SU-DHL-6 (cell line): ENCODE data around the gene COX19.

ENCODE experiments used
- H2AFZ ChIP-seq: fragments of 200-600 bp; sonication (generic); 2 replicates; pipeline ENCODE4 v1.6.1; 2014; ENCODE audit warnings: low read depth, mild to moderate bottlenecking, moderate library complexity, mixed read lengths, antibody characterized with exemption, low read length; ENCODE audit not compliant: severe bottlenecking
- H3F3A ChIP-seq: fragments of 200-600 bp; shearing (Covaris generic); 2 replicates; pipeline ENCODE4 v1.6.0; 2016; ENCODE audit warnings: antibody characterized with exemption, mild to moderate bottlenecking; ENCODE audit not compliant: insufficient read depth
- H3K27ac ChIP-seq: fragments of 200-600 bp; sonication (generic); 2 replicates; pipeline ENCODE4 v1.5.1; 2016; ENCODE audit warnings: low read depth, mild to moderate bottlenecking, low read length, moderate library complexity, mixed read lengths
- H3K27me3 ChIP-seq: fragments of 200-600 bp; sonication (generic), shearing (Covaris generic); 2 replicates; pipeline ENCODE4 v1.6.0; 2014; ENCODE audit warnings: mild to moderate bottlenecking, low read length
- H3K36me3 ChIP-seq: fragments of 200-600 bp; sonication (generic); 2 replicates; pipeline ENCODE4 v1.6.1; 2014; ENCODE audit warnings: mild to moderate bottlenecking, low read length, mixed read lengths
- H3K4me2 ChIP-seq: fragments of 300-600, 200-600 bp; shearing (Covaris generic), sonication (generic); 2 replicates; pipeline ENCODE4 v1.6.0; 2014; ENCODE audit warnings: low read length, low read depth, mild to moderate bottlenecking; ENCODE audit not compliant: poor library complexity, severe bottlenecking
- H3K4me3 ChIP-seq: fragments of 200-600 bp; sonication (generic); 2 replicates; pipeline ENCODE4 v1.5.1; 2014; ENCODE audit warnings: antibody characterized with exemption, low read length, mild to moderate bottlenecking, mixed read lengths; ENCODE audit not compliant: insufficient read depth, poor library complexity, severe bottlenecking
- H3K79me2 ChIP-seq: fragments of 200-600 bp; sonication (generic); 2 replicates; pipeline ENCODE4 v1.6.1; 2014; ENCODE audit warnings: mild to moderate bottlenecking, low read length, moderate library complexity; ENCODE audit not compliant: insufficient read depth
- H3K9ac ChIP-seq: fragments of 200-600 bp; sonication (generic); 2 replicates; pipeline ENCODE4 v1.7.0; 2014; ENCODE audit warnings: mild to moderate bottlenecking, low read length
- H3K9me2 ChIP-seq: fragments of 200-600 bp; sonication (generic); replicated peaks from 2 replicates; pipeline ENCODE4 v1.6.1; 2014; ENCODE audit warnings: low read length; ENCODE audit not compliant: insufficient read depth
- H3K9me3 ChIP-seq: fragments of 200-600 bp; sonication (generic); 2 replicates; pipeline ENCODE4 v1.6.1; 2014; ENCODE audit warnings: low read length, mixed read lengths; ENCODE audit not compliant: insufficient read depth
- H4K20me1 ChIP-seq: fragments of 200-600 bp; sonication (generic); 2 replicates; pipeline ENCODE4 v1.6.1; 2014; ENCODE audit warnings: low read depth, mild to moderate bottlenecking, antibody characterized with exemption, low read length, moderate library complexity, mixed read lengths
- EZH2phosphoT487 ChIP-seq: fragments of 200-600 bp; sonication (generic), shearing (Covaris generic); conservative IDR thresholded peaks from 2 replicates; pipeline ENCODE4 v1.6.1; 2018; ENCODE audit warnings: mild to moderate bottlenecking, antibody characterized with exemption, low read length, moderate library complexity, mixed read lengths
- TF ChIP-seq, protein P1 (sequence below): fragments of 200-600 bp; sonication (generic); IDR thresholded peaks from one replicate; pipeline ENCODE4 v1.5.1; 2017; ENCODE audit warnings: antibody characterized with exemption, mild to moderate bottlenecking, low read length, moderate library complexity; ENCODE audit not compliant: insufficient read depth, poor library complexity, severe bottlenecking

The COX19 gene

DNA sequence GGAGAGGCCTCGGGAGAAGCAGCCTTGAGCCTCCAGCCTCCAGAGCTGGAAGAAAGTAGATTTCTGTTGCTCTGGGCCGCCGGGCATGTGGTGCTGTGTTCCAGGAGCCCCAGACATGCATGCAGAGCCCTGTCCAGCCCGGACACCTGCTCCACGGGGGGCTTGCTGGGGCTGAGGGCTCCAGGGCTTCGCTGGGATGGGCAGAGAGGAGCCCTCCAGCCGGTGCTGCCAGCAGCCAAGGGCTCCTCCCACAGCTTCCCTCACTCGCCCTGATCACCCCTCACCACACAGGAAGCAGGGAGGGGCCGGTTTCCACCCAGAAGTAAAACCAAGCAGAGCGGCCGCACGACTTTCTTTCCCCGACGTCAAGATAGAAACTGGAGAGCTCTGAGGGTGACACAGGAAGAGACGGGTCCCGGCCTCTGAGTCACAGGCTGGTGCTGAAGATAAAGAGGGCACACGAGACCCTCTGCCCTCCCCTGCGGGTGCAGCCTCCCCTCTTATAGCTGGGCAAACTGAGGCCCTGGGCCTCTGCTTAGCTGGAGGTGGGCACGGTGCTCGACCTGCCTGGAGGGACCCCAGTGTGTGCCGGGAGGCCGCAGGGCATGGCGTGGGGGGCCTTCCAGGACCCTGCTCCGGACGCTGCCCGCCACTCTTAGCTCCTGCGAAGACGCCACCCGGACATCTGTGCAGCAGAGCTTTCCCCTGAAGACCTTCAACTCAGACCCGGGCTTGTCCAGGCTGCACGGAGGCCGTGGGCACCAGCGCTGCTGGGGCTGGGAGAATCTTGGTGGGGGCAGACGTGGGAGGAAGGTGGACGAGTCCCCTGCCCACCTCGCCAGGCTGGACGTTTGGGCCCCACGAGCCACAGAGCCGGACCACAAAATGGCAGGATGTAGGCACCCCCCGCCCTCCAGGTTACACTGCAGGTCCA is 52.0 kb downstream of the COX19 start:
- no peaks in the 10 kb centered on the region for H4K20me1 ChIP-seq
- no peaks in the 10 kb centered on the region for H3K27me3 ChIP-seq
- no peaks in the 10 kb centered on the region for H3K36me3 ChIP-seq
- H2AFZ ChIP-seq = peak overlapping the region; percentile 7
- H3K4me2 ChIP-seq = peak overlapping the region; percentile 22
- H3K79me2 ChIP-seq = no peaks in the 10 kb centered on the region
- H3K4me3 ChIP-seq = no peak overlapping the region
- no peaks in the 10 kb centered on the region for H3K9me2 ChIP-seq
- peak overlapping the region; percentile 22; the same call in 1 of the 2 replicates for H3K9ac ChIP-seq
- no peak overlapping the region for H3K27ac ChIP-seq
- no peak for TF ChIP-seq EZH2phosphoT487
- no peaks in the 10 kb centered on the region for H3K9me3 ChIP-seq
- H3F3A ChIP-seq = no peaks in the 10 kb centered on the region

DNA sequence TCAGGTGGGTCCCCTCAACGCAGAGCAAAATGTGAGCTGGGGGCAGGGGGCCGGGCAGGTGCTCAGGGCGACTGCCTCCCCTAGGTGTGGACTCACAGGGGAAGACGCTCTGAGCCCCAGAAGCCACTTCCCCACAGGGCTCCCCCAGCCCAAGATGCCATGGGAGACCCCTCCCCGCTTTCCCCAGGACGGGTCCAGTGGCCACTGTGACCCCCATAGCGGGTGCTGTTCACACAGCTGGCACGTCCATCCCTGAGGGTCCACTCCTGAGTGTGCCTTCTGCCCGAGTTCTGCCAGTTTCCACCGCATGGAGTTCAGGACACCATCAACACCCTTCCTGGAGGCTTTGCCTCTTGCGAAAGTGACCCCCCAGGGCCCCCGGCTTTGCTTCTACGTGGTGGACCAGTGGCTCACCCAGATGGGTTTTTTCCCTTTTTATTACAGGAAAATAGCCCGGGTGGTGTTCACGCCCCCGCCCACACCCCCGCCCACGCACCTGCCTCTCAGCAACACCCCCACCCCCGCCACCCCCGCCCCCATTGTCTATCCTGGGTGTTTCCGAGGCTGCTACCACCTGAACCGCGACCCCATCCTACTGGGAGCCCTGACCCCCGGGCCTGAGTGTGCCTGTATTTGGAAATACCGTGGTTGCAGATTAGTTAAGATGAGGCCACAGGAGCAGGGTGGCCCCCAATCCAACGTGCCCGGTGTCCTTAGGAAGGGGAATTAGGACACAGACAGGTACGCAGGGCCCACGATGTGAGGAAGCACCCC is 52.8 kb downstream of the COX19 start:
- Histone ChIP-seq H3K4me3 (no peak overlapping the region), H3K27me3 (no peaks in the 10 kb centered on the region), H3F3A (no peaks in the 10 kb centered on the region), H4K20me1 (no peaks in the 10 kb centered on the region), H3K36me3 (no peaks in the 10 kb centered on the region), H3K9ac (peak overlapping the region; percentile 22; the same call in 1 of the 2 replicates), H3K4me2 (peak overlapping the region; percentile 22), H3K27ac (no peak overlapping the region), H3K9me3 (no peaks in the 10 kb centered on the region), H2AFZ (no peak overlapping the region), H3K79me2 (no peaks in the 10 kb centered on the region), H3K9me2 (no peaks in the 10 kb centered on the region)
- TF ChIP-seq EZH2phosphoT487 = no peak
- TF ChIP-seq, protein P1, sequence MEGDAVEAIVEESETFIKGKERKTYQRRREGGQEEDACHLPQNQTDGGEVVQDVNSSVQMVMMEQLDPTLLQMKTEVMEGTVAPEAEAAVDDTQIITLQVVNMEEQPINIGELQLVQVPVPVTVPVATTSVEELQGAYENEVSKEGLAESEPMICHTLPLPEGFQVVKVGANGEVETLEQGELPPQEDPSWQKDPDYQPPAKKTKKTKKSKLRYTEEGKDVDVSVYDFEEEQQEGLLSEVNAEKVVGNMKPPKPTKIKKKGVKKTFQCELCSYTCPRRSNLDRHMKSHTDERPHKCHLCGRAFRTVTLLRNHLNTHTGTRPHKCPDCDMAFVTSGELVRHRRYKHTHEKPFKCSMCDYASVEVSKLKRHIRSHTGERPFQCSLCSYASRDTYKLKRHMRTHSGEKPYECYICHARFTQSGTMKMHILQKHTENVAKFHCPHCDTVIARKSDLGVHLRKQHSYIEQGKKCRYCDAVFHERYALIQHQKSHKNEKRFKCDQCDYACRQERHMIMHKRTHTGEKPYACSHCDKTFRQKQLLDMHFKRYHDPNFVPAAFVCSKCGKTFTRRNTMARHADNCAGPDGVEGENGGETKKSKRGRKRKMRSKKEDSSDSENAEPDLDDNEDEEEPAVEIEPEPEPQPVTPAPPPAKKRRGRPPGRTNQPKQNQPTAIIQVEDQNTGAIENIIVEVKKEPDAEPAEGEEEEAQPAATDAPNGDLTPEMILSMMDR = no peak

DNA sequence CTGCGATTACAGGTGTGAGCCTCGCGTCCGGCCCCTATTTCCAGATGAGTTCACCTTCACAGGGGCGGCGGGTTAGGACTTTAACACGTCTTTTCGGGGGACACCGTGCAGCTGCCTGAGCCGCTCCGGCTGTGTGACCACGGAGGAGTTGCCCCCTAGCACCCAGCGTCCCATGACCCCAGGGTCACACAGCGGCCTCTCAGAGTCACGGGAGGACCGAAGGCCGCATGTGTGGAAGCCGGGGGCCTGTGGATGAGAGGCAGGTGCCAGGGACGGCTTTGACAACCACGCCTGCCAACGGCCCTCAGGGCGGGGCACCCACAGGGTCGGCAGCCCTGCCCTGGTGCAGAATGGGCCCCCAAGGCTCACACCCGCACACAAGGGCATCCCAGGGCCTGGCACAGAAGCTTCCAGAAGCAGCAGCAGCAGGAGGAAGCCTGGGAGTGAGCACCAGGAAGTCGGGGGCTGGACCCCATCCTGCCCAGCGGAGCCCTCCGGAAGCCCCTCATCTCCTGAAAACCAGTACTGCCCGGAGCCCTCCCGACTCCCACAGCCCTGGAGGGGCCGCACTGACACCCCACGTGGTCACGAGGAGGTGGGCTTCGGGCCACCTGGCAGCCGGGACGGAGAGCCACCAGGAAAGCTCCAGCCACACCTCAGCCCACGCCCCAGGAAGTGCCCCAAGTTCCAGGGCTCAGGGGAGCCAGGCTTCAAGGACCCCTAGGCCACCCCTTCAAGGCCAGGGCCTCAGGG is 53.6 kb downstream of the COX19 start:
- TF ChIP-seq, protein P1 = no peak
- no peak for TF ChIP-seq EZH2phosphoT487

More for the DNA sequence above, 53.6 kb downstream of the COX19 start:
- H3K27ac ChIP-seq = no peak overlapping the region
- H4K20me1 ChIP-seq = no peaks in the 10 kb centered on the region
- no peak overlapping the region for H3K4me3 ChIP-seq
- H3K27me3 ChIP-seq = no peaks in the 10 kb centered on the region
- H3F3A ChIP-seq = no peaks in the 10 kb centered on the region
- no peak overlapping the region for H3K4me2 ChIP-seq
- no peaks in the 10 kb centered on the region for H3K9me2 ChIP-seq
- no peaks in the 10 kb centered on the region for H3K9me3 ChIP-seq
- no peak overlapping the region for H2AFZ ChIP-seq
- H3K36me3 ChIP-seq = no peaks in the 10 kb centered on the region
- H3K79me2 ChIP-seq = no peaks in the 10 kb centered on the region
- no peak overlapping the region for H3K9ac ChIP-seq
